ENCODE measurements around the gene LAMC2. TPM values are rescaled to one million over a fixed set of nuclear protein-coding genes. Genes with fewer than 3 reads are reported as not detected.
"Not testable (repeated sequence)": the region's sequence is repeated elsewhere in the genome, so short reads cannot be mapped to it uniquely, and the experiment has no call there.

LAMC2 gene
- total RNA-seq = 10 to 100 TPM; 30.7 to 55.0 TPM
- long read RNA-seq, full-length matches to known transcripts = 13 of 62 reads
- long read RNA-seq, partial matches to known transcripts = 31 of 62 reads
- long read RNA-seq, other reads (novel, unspliced or antisense) = 18 of 62 reads

DNA sequence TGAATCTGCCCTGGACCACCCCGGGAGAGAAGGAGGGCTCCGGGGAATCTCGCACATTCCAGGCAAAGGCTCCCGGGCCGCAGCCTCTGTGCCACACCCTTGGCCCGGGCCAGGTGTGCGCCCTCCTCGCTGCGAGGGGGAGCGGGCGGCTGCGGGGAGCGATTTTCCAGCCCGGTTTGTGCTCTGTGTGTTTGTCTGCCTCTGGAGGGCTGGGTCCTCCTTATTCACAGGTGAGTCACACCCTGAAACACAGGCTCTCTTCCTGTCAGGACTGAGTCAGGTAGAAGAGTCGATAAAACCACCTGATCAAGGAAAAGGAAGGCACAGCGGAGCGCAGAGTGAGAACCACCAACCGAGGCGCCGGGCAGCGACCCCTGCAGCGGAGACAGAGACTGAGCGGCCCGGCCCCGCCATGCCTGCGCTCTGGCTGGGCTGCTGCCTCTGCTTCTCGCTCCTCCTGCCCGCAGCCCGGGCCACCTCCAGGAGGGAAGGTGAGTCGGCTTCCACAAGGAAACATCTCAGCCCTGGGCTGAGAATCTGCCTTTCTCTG is at the start of gene LAMC2:
Gene LAMC2, plus strand, starts transcription at position 324 of the 550 bp plus-strand sequence. Its CDS starts 89 bp downstream, at position 413.
- intact Hi-C loops (cut with DNase I, micrococcal nuclease) = no loop called here
- peak; percentile 93 for ATAC-seq

DNA sequence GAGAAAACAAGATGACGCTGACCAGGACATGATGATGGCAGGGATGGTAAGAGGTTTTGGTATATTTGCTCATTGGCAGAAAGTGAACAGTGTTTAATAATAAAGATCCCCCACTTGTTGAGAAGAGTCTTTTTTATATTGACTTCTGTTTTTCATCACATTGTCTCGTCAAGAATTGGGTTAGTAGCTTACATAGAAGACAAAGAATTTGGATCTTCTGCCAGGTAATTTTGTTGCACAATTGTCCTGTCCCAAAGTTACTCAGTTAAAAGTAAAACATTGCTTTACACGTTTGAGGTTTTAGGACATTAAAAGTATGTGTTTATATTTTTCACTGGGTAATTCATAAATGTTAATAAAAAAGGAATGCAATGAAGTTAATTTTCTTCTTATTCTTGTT is 48.3 kb upstream of the LAMC2 start:
- intact Hi-C loops (cut with DNase I, micrococcal nuclease) = no loop called here
- no peak for ATAC-seq
- no peak for DNase-seq

More for the DNA sequence above, at the start of gene LAMC2:
- peak; percentile 78 to 79 for DNase-seq

DNA sequence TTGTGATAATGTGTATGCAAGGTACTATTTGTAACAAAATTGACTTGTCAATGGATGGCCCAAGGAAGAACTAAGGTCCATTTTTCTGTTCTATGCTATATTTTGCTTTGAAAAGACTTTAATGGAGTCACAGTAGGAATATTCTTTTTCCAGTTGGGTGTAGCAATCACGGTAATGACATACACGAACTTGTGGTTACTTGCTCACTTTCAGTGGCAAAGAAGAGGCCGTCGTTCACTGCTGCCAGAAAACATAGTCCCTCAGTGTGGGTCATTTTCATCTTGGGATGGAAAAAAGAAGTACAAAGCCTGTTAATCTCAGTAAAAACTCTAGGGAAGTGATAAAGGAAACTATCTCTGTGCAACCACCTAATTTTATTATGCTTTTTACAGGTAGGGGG is 47.8 kb upstream of the LAMC2 start:
- DNase-seq (no peak), ATAC-seq (no peak)
- intact Hi-C loops (cut with DNase I, micrococcal nuclease) = no loop called here

DNA sequence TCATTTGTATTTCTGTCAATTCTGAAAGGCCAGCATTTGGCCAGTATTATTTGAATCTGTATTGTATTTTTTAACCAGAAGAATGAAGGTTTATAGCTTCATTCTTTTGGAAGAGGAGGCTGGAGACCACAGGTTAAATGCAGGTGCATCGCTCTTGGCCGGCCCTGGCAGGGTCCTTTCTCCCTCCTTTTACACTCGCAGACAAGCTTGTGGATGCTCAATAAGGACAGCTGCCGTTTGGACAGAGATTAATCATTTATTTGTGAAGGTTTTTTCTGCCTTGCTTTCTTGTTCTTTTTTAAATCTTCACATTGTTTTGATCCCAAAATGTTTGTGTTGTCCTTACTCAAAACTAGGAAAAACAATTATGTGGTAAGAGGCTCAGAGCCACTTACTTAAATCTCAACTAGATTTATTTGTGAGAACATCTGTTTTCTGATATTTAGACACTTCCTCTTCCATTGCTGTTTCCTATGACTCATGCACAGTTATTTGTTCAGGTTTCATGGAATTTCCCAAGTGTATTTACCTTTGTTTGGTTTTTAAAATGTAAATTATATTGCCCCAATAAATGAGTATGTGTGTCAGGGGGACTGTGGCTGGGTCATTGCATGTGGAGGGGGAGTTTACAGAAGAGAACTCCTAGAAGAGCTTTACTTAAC is 46.7 kb upstream of the LAMC2 start:
- no peak for DNase-seq
- peak; percentile 77 for ATAC-seq
- intact Hi-C loops (cut with DNase I, micrococcal nuclease) = no loop called here

DNA sequence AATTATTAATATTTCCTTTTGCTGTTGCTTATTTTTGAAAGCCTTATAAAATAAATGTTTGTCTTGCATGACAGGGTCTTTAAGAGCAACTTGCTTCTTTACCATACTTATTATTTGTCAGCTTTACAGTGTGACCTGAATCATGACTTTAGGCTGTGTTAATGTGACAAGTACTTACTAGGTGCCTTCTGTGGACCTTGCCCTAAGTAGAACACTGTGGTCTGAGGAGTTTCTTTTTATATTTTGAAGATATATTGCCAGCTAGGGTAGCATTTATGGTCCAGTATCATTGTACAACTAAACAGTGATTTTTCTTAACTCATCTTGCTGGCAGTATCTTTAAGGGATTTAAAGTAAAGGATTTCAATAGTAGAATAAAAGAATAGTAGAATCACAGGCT is 45.4 kb upstream of the LAMC2 start:
- ATAC-seq (peak; percentile 58), DNase-seq (no peak)
- intact Hi-C loops (cut with DNase I, micrococcal nuclease) = no loop called here

DNA sequence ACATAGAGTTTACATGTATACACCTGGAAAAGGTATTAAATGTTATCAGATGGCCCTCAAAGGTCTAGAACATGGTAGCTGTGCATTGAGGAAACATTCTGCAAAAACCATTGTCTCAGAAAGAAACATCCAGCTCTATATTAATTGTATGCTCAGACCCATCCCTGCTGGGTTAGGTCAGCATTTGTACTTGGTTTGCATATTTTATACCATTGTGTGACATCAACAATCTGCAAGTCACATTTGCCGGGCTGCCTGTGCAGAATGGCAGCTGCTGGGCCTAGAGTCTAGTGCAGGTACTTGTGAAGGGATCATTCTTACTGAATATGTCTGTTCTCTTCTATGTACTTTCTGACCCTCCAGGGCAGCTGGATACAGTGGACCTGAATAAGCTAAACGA is 43.9 kb upstream of the LAMC2 start:
- intact Hi-C loops (cut with DNase I, micrococcal nuclease) = no loop called here
- DNase-seq (no peak), ATAC-seq (no peak)

DNA sequence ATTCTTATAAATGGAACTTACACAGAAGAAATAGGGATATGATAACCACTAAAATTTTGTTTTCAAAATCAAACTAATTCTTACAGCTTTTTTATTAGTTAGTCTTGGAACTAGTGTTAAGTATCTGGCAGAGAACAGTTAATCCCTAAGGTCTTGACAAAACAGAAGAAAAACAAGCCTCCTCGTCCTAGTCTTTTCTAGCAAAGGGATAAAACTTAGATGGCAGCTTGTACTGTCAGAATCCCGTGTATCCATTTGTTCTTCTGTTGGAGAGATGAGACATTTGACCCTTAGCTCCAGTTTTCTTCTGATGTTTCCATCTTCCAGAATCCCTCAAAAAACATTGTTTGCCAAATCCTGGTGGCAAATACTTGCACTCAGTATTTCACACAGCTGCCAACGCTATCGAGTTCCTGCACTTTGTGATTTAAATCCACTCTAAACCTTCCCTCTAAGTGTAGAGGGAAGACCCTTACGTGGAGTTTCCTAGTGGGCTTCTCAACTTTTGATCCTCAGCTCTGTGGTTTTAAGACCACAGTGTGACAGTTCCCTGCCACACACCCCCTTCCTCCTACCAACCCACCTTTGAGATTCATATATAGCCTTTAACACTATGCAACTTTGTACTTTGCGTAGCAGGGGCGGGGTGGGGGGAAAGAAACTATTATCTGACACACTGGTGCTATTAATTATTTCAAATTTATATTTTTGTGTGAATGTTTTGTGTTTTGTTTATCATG is 42.3 kb upstream of the LAMC2 start:
- intact Hi-C loops (cut with DNase I, micrococcal nuclease) = no loop called here
- ATAC-seq (no peak), DNase-seq (no peak)

DNA sequence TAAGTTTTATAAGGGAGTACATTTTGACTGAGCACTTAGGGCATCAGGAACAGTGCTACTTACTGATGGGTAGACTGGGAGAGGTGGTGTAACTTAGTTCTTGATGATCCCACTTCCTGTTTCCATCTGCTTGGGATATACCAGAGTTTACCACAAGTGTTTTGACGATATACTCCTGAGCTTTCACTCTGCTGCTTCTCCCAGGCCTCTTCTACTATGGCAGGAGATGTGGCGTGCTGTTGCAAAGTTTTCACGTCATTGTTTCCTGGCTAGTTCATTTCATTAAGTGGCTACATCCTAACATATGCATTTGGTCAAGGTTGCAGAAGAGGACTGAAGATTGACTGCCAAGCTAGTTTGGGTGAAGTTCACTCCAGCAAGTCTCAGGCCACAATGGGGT is 41.3 kb upstream of the LAMC2 start:
- DNase-seq = no peak
- no peak for ATAC-seq
- intact Hi-C loops (cut with DNase I, micrococcal nuclease) = no loop called here

DNA sequence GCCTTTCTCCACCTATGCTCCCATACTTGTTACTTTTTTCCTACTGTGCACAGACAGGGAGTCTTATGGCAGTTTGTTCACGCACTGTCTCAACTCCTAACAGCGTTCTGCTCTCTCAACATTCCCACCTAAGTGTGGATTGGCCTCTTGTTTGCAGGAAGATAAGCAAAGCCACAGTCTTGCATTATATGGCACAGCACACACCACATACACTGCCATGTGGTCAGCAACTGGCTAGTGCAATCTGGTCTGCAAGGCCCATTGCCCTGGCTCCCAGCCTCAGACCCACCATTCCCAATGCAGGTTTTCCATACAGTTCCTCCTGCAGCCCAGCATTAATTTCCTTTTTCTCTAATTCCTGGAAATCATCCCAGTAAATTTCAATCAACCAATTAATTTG is 38.3 kb upstream of the LAMC2 start:
- DNase-seq (no peak), ATAC-seq (no peak)
- intact Hi-C loops (cut with DNase I, micrococcal nuclease) = no loop called here

DNA sequence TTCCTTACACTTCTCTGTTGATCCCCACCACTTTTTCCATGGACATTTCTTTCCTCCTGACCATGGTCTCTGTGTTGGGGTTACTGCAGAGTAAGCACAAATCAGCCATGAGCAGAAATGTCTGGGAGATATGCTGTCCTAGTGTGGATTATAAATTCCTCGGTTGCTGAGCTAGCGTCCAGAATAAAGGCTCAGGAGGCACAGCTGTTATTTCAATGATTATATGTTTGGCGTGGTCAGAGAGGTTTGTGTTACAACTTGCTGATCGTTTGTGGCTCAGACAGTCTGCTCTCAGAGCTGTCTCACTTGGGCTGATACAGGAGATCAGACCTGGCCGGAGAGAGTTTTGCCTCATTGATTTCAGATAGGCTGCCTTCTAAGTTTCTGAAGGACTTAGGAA is 37.5 kb upstream of the LAMC2 start:
- DNase-seq (no peak), ATAC-seq (peak; percentile 8)
- intact Hi-C loops (cut with DNase I, micrococcal nuclease) = no loop called here

DNA sequence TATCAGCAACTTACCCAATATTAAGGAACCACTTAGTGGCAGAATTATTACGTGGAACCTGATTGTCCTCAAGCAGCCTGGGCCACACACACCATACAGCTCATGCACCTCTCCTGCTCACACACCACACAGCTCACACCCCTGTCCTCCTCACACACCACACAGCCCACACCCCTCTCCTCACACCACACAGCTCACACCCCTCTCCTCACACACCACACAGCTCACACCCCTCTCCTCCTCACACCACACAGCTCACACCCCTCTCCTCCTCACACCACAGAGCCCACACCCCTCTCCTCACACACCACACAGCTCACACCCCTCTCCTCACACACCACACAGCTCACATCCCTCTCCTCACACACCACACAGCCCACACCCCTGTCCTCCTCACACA is 36.8 kb upstream of the LAMC2 start:
- DNase-seq (no peak), ATAC-seq (no peak)
- intact Hi-C loops (cut with DNase I, micrococcal nuclease) = no loop called here

DNA sequence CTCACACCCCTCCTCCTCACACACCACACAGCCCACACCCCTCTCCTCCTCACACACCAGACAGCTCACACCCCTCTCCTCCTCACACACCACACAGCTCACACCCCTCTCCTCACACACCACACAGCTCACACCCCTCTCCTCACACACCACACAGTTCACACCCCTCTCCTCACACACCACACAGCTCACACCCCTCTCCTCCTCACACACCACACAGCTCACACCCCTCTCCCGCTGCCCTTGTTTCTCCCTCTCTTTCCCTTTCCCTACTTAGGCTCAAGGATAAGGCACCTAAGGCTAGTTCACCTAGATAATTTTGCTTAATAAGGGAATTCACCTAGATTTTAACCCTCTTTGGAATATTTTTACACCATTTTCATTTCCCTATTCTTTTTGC is 36.0 kb upstream of the LAMC2 start:
- DNase-seq; ATAC-seq; intact Hi-C loops (cut with DNase I, micrococcal nuclease): not testable (repeated sequence)

DNA sequence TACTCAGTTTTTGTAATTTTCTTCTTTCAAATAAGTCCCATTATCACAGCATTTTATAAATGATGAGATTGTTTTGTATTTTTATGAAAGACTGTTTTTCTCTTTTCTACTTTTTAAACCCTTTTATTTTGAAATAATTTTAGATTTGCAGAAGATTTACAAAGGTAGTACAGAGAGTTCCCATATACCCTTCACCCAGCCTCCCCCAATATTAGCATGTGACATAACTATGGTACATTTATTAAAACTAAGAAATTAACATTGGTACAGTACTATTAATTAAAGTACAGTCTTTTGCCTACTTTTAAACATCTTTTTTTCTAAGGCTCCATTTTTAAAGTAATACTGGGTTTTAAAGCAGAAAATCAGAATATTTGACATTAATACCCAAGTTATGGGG is 35.6 kb upstream of the LAMC2 start:
- no peak for ATAC-seq
- intact Hi-C loops (cut with DNase I, micrococcal nuclease) = no loop called here
- DNase-seq = no peak

DNA sequence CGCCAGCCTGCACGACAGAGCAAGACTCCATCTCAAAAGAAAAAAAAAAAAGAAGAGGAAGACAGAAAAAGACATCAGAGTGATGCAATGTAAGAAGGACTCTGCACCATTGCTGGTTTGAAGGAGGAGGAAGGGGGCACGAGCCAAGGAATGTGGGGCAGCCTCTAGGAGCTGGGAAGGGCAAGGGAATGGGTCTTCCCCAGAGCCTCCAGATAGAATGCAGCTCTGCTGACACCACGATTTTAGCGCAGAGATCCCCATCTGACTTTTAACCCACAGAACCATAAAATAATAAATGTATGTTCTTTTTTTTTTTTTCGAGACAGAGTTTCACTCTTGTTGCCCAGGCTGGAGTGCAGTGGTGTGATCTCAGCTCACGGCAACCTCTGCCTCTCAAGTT is 33.9 kb upstream of the LAMC2 start:
- ATAC-seq (peak; percentile 81), DNase-seq (no peak)
- intact Hi-C loops (cut with DNase I, micrococcal nuclease) = no loop called here

DNA sequence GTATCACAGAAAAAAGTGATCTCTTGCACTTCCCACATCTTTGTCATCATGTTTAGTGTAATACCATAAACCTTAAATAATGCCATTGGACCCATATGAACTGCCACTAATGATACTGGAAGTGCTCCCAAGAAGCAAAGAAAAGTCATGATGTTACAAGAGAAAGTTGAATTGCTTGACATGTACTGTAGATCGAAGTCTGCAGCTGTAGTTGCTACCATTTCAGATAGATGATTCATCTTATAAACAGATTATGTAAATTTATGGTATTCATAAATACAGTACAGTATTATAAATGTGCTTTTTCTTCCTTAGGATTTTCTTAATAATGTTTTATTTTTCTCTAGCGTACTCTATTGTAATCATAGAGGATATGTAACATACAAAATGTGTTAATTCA is 30.1 kb upstream of the LAMC2 start:
- intact Hi-C loops (cut with DNase I, micrococcal nuclease) = no loop called here
- DNase-seq = no peak
- ATAC-seq = no peak

DNA sequence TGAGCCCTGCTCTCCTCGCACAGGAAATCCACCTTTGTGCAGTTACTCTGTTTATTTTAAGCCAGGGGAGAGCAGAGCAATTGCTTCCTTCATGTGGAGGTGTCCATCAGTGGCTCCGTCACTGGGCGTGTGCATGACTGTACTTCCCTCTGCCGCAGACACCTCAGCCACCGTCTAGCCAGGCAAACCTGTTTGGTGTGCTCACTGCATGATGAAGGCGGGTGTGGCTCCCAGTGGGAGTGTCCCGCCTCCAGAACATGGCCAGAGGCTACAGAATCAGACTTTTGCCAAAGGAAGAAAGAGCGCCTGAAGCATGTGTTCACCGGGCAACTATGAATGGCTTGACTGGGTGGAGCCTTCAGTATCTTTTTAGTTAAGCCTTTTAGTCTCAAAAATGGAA is 26.1 kb upstream of the LAMC2 start:
- intact Hi-C loops (cut with DNase I, micrococcal nuclease) = no loop called here
- ATAC-seq = peak; percentile 100
- peak; percentile 89 to 95 for DNase-seq

DNA sequence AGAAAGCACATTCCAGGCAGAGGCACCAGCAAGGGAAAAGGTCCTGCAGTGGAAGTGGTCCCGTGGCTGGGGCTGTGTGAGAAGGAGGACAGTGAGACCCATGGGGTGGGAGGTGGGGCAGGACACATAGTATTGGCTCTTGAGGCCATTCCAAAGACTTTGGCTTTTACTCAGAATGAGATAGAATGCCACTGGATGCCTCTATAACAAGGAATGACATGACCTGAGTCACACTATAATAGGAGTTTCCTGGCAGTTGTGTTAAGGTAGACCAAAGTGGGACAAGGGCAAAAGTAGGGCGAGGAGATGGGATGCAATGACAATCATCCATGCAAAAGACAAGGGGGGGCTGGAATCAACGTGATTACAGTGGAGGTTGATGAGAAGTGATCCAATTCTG is 24.7 kb upstream of the LAMC2 start:
- DNase-seq (no peak), ATAC-seq (no peak)
- intact Hi-C loops (cut with DNase I, micrococcal nuclease) = no loop called here

DNA sequence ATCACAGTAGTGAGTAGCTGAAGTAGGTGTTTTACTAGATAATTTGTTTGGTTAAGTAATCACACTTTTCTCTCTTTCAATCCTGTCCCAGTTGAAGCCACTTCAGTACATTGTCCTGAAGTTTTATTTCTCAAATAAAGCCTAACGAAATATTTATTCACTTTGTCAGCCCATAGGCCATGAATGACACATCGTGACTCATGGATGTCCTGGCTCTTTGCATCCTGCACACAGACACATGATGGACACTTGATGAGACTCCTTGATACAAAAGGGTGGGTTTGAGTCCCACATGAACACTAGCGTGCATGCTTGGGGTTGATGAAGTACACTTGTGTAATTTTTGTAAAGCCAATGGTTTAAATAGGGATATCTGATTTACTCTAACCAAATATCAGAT is 22.7 kb upstream of the LAMC2 start:
- DNase-seq (no peak), ATAC-seq (no peak)
- intact Hi-C loops (cut with DNase I, micrococcal nuclease) = no loop called here

DNA sequence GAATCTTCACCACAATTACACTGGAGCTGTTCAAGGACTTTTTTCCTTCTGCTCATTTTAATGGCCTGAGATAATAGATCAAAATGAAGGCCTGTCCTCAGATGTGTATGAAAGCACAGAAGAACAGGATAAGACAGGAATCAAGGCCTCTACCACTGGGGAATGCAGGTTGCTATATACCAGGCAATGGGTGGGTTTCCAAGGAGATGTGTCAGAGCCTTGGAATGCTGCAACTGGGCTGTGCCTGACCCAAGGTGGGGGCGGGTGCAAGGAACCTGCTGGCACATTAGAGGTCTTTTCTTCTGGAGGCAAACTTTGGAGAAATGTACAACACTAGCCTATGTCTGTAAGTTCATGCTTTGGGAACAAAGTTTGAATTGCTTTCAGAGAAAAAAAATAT is 21.7 kb upstream of the LAMC2 start:
- intact Hi-C loops (cut with DNase I, micrococcal nuclease) = no loop called here
- ATAC-seq = no peak
- no peak for DNase-seq

DNA sequence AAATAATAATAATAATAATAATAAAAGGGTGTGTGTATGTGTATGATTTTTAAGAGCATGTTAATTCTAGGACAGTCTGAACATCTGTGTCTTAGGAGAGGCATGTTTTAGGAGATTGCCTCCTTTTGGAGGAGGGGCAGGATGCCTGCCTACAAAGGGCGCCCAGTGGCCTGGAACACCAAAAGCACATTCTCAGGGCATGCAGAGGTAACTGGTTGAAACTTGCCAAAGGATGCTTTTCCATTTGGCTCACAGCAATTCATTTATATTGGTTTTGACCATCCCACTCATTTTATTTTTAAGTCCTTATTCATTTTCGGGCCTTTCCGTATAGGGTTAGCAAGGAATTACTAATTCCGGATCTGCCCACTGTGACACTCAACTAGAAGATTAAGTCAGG is 21.1 kb upstream of the LAMC2 start:
- intact Hi-C loops (cut with DNase I, micrococcal nuclease) = no loop called here
- ATAC-seq (no peak), DNase-seq (no peak)

Measured in left colon (tissue), 2 donors.